ENCODE results near the gene KRTAP5-3. TPM values are rescaled to one million over a fixed set of nuclear protein-coding genes. Genes with fewer than 3 reads are reported as not detected.
"Not testable (repeated sequence)": the region's sequence is repeated elsewhere in the genome, so short reads cannot be mapped to it uniquely, and the experiment has no call there.

Gene KRTAP5-3
- not detected in 2 replicates for total RNA-seq

- DNase-seq, result no peak
Measured at GRCh38 chr11:1608363-1608762, at the start of gene KRTAP5-3. Gene KRTAP5-3, minus strand, starts transcription at chr11:1608463. Its CDS starts 78 bp downstream, at chr11:1608385.

DNA sequence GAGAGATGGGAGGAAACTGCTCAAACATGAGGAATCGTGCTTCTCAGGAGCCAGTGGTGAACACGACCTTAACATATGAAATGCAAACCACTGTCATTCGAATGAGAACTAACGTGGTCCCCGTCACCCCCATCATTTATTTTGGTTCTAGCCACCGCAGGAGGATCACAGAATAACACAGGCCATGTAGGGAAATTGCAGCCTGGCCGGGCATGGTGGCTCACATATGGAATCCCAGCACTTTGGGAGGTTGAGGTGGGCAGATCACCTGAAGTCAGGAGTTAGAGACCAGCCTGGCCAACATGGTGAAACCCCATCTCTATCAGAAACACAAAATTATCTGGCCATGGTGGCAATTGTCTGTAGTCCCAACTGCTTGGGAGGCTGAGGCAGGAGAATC, 48.4 kb upstream of the KRTAP5-3 start:
- DNase-seq, result no peak

- DNase-seq, result no peak
Measured at GRCh38 chr11:1656061-1656441, 47.8 kb upstream of the KRTAP5-3 start.

GRCh38 chr11:1655168-1656060, 47.2 kb upstream of the KRTAP5-3 start:
- DNase-seq, result no peak

DNA sequence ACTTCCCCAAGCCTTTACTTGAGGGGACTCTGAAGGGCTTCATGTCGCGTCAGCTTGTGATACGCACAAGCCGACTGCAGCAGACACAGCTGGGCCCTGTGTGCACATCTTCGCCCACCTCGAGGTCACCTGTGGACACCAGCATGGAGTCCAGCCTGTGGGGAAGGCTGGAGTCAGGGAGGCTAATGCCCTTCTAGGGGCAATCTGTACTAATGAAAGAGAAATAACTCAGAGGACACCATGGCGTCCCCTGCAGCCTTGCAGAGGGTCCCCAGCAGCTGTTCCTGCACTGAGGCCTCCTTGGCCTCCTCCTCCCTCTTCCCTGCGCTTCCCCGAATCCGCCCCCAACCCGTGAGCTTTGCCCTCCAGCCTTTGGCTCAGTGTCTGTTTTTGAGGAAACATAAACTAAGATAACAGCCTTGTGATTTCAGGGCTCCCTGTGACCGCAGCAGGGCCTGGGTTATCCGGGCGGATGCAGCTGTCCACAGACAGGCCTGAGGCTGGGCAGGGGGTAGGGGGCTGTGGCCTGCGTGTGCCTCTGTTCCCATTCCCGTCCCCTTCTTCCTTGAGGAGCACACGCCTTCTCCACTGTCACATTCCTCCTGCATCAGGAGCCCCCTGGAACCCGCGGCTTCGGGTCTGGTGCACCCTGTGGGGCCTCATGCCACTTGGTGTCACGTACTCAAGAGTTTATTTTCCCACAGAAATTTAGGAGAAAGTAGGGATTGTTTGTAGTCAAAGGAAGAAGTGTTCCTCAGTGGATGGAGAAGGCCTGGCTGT, 46.3 kb upstream of the KRTAP5-3 start:
- peak; percentile 14 for DNase-seq

DNA sequence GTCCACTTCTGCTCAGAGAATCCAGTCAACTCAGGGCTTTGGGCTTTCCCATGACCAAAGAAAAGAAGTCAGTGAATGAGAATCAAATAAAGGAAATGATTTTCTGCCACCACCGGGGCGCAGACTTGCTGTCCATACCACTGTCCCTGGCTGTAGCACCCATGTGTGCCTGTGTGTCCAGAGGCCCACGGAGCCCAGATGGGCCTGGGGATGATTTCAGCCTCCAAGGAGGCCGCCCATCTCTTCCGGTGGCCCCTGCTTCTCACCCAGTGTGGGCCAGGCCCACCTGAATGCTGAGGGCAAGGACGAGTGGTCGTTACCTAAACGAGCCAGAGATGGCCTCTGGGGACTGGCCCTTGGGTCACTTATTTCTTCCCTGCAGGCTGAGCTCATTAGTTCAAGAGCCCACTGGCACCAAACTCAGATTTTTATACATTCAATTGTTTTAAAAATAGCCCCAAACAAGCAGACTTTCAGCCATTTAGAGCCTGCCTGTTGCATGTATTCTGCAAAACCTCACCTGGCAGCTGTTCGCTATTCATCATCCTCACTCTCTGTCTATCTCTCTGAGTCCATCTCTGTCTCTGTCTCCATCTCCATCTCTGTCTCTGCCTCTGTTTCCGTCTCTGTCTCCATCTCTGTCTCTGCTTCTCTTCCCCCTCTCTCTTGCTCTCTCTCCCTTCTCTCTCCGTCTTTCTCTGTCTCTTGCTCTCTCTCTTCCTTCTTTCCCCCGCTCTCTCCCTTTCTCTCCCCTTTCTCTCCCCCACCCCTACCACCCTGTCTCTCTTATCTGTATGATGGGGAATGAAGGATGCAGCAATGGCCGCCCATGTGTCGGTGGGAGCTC, 45.5 kb upstream of the KRTAP5-3 start:
- no peak for DNase-seq

- DNase-seq, result peak; percentile 69
Measured at GRCh38 chr11:1652771-1653540, 44.7 kb upstream of the KRTAP5-3 start.

DNA sequence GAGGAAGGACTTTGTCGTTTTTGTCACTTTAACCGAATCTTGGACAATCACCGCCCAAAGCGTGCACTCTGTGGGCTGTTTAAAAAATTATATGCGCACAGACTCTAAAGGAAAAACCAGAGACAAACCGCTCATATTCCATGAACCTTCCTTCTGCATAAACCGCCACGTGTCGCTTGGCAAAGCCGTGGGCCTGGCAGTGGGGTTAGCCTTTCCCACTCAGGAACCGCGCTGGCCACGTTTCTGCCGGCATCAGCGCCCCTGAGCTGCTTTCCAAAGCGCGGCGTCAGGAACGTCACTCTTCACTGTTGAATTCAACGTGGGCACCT, 44.1 kb upstream of the KRTAP5-3 start:
- no peak for DNase-seq

DNA sequence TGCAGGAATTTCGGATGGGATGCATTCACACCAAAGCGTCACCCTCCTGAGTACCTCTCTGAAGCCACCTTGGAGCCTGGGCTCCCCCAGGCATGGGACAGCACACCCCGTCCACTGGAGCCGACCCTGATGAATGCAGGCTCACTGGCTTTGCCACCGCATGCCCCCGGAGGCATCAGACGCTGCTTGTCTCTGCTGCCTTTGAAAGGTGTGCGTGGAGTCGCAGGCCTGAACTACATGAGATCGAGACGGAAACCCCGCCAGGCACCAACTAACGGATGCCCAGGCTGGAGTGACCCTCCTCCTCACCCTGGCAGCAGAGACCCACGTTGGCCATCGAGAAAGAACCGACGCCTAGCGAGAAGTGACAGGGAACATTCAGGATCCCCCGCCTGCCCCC, 43.8 kb upstream of the KRTAP5-3 start:
- no peak for DNase-seq

- DNase-seq, result no peak
Measured at GRCh38 chr11:1651411-1651980, 43.2 kb upstream of the KRTAP5-3 start.

DNA sequence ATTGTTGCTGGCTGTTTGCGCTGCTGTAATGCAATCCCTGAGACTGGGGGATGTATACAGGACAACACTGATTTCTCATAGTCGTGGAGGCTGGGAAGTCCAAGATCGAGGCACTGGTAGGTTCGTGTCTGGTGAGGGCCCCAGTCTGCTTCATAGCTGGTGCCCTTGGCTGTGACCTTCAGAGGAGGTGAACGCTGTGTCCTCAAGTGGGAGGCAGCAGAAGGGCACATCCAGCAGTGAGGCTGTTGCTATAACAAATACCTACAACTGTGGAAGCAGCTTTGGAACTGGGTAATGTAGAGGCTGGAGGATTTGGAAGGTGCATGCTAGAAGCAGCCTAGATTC, 42.6 kb upstream of the KRTAP5-3 start:
- DNase-seq, result no peak

DNA sequence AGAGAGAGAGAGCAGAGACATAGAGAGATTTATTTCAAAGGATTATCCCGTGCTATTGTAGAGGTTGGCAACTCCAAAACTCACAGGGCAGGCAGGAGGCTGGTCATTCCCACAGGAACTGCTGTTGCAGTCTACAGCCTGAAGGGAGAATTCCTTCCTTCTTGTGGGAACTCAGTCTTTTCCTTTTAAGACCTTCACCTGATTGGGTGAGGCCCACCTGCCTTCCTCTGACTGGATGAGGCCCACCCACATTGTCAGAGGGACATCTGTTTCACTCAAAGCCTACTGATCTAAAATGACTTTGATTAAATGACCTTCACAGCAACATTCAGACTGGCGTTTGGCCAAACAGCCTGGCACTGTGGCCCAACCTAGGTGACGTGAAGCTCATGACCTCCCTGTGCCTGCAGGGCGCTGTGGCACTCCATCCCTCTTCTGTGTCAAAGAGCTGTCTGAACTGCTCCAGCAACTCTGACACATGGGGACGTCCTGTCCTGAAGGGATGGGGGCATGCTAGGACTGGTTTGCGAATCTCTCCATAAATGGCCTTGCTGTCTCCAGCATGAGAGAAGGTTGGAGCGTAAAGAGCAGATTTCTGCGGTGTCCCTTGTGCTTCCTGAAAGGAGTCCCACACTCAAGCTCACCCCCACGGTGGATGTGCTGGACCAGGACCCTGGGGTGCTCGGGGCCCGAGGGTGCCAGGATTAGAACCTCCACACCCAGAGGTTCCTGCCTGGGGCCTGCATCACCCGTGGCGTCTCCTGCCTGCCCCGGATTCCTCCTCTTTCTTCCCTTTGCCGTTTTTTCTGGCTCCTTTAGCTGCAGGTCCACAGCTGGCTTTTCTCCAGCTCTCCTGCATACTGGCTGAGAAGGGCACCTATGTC, 42.0 kb upstream of the KRTAP5-3 start:
- DNase-seq, result no peak

- no peak for DNase-seq
Measured at GRCh38 chr11:1648653-1649420, 40.6 kb upstream of the KRTAP5-3 start.

- no peak for DNase-seq
Measured at GRCh38 chr11:1647901-1648652, 39.8 kb upstream of the KRTAP5-3 start.

GRCh38 chr11:1646540-1646939, 38.3 kb upstream of the KRTAP5-3 start:
- not testable (repeated sequence) for DNase-seq

DNA sequence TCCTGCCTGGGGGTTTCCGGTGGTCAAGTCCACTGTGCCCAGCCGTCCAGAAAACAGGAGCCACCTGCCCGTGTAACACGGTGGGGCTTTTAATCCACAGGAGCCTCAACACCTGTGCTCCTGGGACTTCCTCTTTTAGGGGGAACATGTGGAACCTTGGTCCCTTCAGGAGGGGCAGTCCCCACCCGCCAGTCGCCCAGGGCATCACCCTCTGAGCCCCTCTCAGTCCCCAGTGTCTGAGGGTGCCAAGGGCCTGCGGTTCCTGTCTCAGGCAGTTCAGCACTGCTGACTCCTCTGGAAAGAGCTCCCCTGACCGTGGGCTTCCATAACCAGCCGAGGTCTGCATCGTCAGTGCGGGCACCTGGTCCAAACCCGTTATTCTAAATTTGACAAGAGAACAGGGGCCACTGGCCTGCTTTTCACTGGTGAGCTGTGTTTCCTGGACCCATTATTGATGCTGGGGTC, 37.1 kb upstream of the KRTAP5-3 start:
- DNase-seq, result no peak

DNA sequence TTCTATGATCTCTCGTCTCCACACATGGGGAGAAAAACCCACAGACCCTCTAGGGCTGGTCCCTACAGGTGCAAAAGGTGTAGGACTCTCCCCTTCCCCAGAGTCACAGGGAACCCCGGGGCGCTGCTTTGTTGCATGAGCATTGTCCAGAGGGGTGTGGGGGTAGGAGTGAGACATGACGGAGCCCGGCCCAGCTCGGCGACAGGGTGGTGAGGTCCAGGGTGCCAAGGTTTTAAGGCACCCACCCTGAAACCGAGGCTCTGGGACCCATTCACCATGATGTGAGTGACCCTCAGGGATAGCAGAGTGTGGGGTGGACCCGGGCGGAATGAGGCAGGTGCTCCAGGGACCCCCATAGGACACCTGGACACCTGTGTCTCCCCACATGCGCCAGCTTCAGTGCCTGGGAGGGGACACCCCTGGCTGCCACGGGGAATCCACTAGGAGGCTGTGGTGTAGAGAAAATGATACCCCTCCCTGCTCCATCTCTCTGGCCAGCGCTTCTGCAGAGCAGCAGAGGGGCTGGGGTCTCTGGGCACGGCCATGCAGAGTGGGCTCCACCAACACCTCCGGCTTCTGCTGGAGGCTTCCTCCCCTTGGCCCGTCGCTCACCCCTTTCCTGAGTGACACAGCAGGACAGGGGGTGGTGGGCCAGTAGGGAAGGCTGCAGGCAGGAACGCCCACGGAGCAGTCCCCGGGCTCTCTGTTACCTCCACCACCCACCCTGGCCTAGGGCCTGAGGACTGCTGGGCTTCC, 36.5 kb upstream of the KRTAP5-3 start:
- no peak for DNase-seq

DNA sequence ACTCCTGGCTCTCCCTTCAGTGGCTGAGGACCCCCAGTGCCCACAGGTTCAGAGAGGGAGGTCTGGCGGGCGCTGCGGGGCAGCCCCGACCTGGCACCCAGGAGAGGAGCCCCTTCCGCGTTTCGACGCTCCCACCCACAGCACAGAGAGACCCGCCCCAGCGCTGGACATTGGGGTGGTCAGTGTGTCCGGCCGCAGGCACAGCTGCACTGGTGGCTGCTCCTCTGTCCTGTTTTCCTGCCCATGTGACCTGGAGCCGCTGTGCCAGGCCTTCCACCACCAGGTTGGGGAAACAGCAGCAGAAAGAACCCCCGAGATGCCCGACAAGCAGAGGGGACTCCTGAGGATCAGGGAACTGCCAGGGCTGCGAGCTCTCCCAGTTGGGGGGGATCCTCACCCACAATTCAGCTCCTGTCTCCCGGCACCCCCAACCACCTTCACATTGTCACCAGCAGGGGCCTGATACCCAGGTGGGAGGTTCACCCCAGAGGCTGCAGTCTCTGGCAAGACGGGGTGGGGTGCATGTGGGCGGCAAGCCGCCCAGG, 35.0 kb upstream of the KRTAP5-3 start:
- no peak for DNase-seq
